ENCODE data around the gene PAPSS2. TPM values are rescaled to one million over a fixed set of nuclear protein-coding genes. Genes with fewer than 3 reads are reported as not detected.

PAPSS2 gene
- total RNA-seq, 1 donor from 2014 or later = 21.1 TPM

GRCh38 chr10:87636313-87636915 is 23.3 kb upstream of the PAPSS2 start:
- TF ChIP-seq, protein P1, sequence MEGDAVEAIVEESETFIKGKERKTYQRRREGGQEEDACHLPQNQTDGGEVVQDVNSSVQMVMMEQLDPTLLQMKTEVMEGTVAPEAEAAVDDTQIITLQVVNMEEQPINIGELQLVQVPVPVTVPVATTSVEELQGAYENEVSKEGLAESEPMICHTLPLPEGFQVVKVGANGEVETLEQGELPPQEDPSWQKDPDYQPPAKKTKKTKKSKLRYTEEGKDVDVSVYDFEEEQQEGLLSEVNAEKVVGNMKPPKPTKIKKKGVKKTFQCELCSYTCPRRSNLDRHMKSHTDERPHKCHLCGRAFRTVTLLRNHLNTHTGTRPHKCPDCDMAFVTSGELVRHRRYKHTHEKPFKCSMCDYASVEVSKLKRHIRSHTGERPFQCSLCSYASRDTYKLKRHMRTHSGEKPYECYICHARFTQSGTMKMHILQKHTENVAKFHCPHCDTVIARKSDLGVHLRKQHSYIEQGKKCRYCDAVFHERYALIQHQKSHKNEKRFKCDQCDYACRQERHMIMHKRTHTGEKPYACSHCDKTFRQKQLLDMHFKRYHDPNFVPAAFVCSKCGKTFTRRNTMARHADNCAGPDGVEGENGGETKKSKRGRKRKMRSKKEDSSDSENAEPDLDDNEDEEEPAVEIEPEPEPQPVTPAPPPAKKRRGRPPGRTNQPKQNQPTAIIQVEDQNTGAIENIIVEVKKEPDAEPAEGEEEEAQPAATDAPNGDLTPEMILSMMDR (conservative IDR thresholded peaks at IDR 0.05) = no peak
- H3K9me3 Mint-ChIP-seq = peaks cover 8% of the 10 kb centered on the region

GRCh38 chr10:87639493-87639892 is 20.2 kb upstream of the PAPSS2 start:
- no peaks in the 10 kb centered on the region for H3K27me3 Mint-ChIP-seq

More at GRCh38 chr10:87636313-87636915, 23.3 kb upstream of the PAPSS2 start:
- no peak overlapping the region for H3K4me3 Mint-ChIP-seq
- H3K4me1 Mint-ChIP-seq (ENCODE audit: unreplicated experiment) = no peaks in the 10 kb centered on the region
- no peaks in the 10 kb centered on the region for H3K36me3 Mint-ChIP-seq
- DNase-seq (ENCODE audit: extremely low spot score, unreplicated experiment) = no peak
- H3K27me3 Mint-ChIP-seq = no peaks in the 10 kb centered on the region
- no peak overlapping the region for H3K27ac Mint-ChIP-seq

GRCh38 chr10:87640043-87640442 is 19.6 kb upstream of the PAPSS2 start:
- no peak for DNase-seq (ENCODE audit: extremely low spot score, unreplicated experiment)
- Mint-ChIP-seq H3K27ac (no peak overlapping the region), H3K9me3 (peaks cover 8% of the 10 kb centered on the region), H3K27me3 (no peaks in the 10 kb centered on the region), H3K4me3 (no peak overlapping the region), H3K36me3 (no peaks in the 10 kb centered on the region), H3K4me1 (ENCODE audit: unreplicated experiment) (peaks cover 4% of the 10 kb centered on the region)
- TF ChIP-seq, protein P1 (conservative IDR thresholded peaks at IDR 0.05) = no peak

More at GRCh38 chr10:87639493-87639892, 20.2 kb upstream of the PAPSS2 start:
- peaks cover 1% of the 10 kb centered on the region for H3K4me1 Mint-ChIP-seq (ENCODE audit: unreplicated experiment)
- no peaks in the 10 kb centered on the region for H3K36me3 Mint-ChIP-seq
- TF ChIP-seq, protein P1 (conservative IDR thresholded peaks at IDR 0.05) = no peak
- H3K27ac Mint-ChIP-seq = no peak overlapping the region
- no peak for DNase-seq (ENCODE audit: extremely low spot score, unreplicated experiment)
- peaks cover 8% of the 10 kb centered on the region for H3K9me3 Mint-ChIP-seq
- no peak overlapping the region for H3K4me3 Mint-ChIP-seq

DNA sequence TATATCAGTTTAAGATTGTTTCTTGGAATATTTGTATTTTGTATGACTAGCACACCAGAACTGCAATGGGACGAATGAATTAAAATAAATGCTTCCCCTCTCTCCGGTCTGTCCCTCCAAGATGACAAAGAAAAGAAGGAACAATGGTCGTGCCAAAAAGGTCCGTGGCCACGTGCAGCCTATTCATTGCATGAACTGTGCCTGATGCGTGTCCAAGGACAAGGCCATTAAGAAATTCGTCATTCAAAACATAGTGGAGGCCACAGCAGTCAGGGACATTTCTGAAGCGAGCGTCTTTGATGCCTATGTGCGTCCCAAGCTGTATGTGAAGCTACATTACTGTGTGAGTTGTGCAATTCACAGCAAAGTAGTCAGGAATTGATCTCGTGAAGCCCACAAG is 17.2 kb upstream of the PAPSS2 start:
- Mint-ChIP-seq H3K27me3 (no peaks in the 10 kb centered on the region), H3K36me3 (no peaks in the 10 kb centered on the region), H3K9me3 (no peaks in the 10 kb centered on the region), H3K4me3 (no peak overlapping the region), H3K4me1 (ENCODE audit: unreplicated experiment) (peaks cover 4% of the 10 kb centered on the region), H3K27ac (no peak overlapping the region)
- TF ChIP-seq, protein P1 (conservative IDR thresholded peaks at IDR 0.05) = no peak
- no peak for DNase-seq (ENCODE audit: extremely low spot score, unreplicated experiment)

GRCh38 chr10:87642988-87643387 is 16.7 kb upstream of the PAPSS2 start:
- TF ChIP-seq, protein P1 (conservative IDR thresholded peaks at IDR 0.05) = no peak
- no peak for DNase-seq (ENCODE audit: extremely low spot score, unreplicated experiment)
- Mint-ChIP-seq H3K9me3 (no peaks in the 10 kb centered on the region), H3K36me3 (no peaks in the 10 kb centered on the region), H3K4me1 (ENCODE audit: unreplicated experiment) (peaks cover 4% of the 10 kb centered on the region), H3K27me3 (no peaks in the 10 kb centered on the region), H3K4me3 (no peak overlapping the region), H3K27ac (no peak overlapping the region)
